Activated T-helper 17 cell treated with anti-CD3 and anti-CD28 coated beads, Interleukin-2, amount 50 U/mL, for 72 hours (primary cell): Measurements from ENCODE around the gene ADAM21. TPM values are rescaled to one million over a fixed set of nuclear protein-coding genes. Genes with fewer than 3 reads are reported as not detected.
"Not testable (repeated sequence)": the region's sequence is repeated elsewhere in the genome, so short reads cannot be mapped to it uniquely, and the experiment has no call there.

Source experiments
- ATAC-seq: fragments of 150-1000 bp; cut with Tn5 transposase; replicated peaks from 2 replicates; pipeline ENCODE4 v1.10.0; 2021; ENCODE audit warnings: mild to moderate bottlenecking, moderate library complexity
- H3K27ac Mint-ChIP-seq: one replicate; pipeline ENCODE4 v1.8.0; 2022; ENCODE audit warnings: mixed read lengths
- H3K27me3 Mint-ChIP-seq: one replicate; pipeline ENCODE4 v1.8.0; 2022; ENCODE audit warnings: mixed read lengths
- H3K36me3 Mint-ChIP-seq: one replicate; pipeline ENCODE4 v1.8.0; 2022; ENCODE audit warnings: low read depth, mild to moderate bottlenecking, mixed read lengths
- H3K4me1 Mint-ChIP-seq: one replicate; pipeline ENCODE4 v1.8.0; 2022; ENCODE audit warnings: mixed read lengths
- H3K4me3 Mint-ChIP-seq: one replicate; pipeline ENCODE4 v1.8.0; 2022; ENCODE audit warnings: mild to moderate bottlenecking, mixed read lengths
- H3K9me3 Mint-ChIP-seq: one replicate; pipeline ENCODE4 v1.8.0; 2022; ENCODE audit warnings: mixed read lengths
- total RNA-seq, 2 donors: library from RNA; stranded (reverse); gene quantifications; one replicate each; pipeline ENCODE4 v1.2.3, GENCODE V29; 2022

ADAM21 gene
- not detected for total RNA-seq

- Mint-ChIP-seq H3K4me3 (no peak within 1 kb of the TSS), H3K36me3 (no peaks in the 10 kb centered on the region), H3K27me3 (no peaks in the 10 kb centered on the region), H3K4me1 (no peaks in the 10 kb centered on the region), H3K9me3 (no peaks in the 10 kb centered on the region), H3K27ac (no peak within 1 kb of the TSS)
- ATAC-seq: no peak
Observed at GRCh38 chr14:70451874-70452273, at the start of gene ADAM21. TSS of gene ADAM21 (plus strand) at chr14:70452174. CDS start at chr14:70457500, 5,326 bp downstream.

DNA sequence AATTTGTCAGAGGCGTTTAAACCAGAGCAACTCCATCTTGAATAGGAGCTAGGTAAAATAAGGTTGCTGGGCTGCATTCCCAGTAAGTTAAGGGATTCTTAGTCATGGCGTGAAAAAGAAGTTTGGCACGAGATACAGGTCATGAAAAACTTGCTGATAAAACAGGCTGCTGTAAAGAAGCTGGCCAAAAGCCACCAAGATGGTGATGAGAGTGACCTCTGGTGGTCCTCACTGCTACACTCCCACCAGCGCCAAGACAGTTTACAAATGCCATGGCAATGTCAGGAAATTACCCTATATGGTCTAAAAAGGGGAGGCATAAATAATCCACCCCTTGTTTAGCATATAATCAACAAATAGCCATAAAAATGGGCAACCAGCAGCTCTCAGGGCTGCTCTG is 48.6 kb upstream of the ADAM21 start:
- not testable (repeated sequence) for H3K4me1 Mint-ChIP-seq, ATAC-seq, H3K9me3 Mint-ChIP-seq, H3K27ac Mint-ChIP-seq, H3K27me3 Mint-ChIP-seq, H3K4me3 Mint-ChIP-seq
- peaks cover 15% of the 10 kb centered on the region for H3K36me3 Mint-ChIP-seq

DNA sequence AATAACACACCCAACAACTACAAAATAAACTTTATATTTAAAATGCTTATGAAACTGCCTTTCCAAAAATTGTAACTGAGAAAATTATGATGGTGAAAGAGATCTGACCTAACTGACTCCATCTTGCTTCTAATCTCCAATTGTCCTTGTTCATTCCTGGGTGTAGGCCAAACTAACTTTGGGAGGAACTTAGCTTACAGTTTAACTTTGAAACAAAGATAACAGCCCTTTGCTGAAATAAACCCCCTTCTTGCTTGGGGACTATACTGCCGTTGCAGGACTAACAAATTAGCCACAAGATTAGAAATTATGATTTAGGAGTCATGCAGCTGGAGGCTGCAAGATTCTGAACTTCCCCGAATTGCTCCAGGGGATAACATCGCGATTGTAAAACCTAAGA is 45.8 kb upstream of the ADAM21 start:
- peaks cover 21% of the 10 kb centered on the region for H3K36me3 Mint-ChIP-seq
- ATAC-seq, H3K9me3 Mint-ChIP-seq, H3K4me3 Mint-ChIP-seq, H3K27me3 Mint-ChIP-seq, H3K27ac Mint-ChIP-seq, H3K4me1 Mint-ChIP-seq: not testable (repeated sequence)

- Mint-ChIP-seq H3K27ac (no peak overlapping the region), H3K4me1 (peaks cover 6% of the 10 kb centered on the region), H3K36me3 (peaks cover 21% of the 10 kb centered on the region), H3K9me3 (no peaks in the 10 kb centered on the region), H3K27me3 (no peaks in the 10 kb centered on the region), H3K4me3 (no peak overlapping the region)
- ATAC-seq: no peak
Observed at GRCh38 chr14:70407621-70408020, 44.4 kb upstream of the ADAM21 start.

DNA sequence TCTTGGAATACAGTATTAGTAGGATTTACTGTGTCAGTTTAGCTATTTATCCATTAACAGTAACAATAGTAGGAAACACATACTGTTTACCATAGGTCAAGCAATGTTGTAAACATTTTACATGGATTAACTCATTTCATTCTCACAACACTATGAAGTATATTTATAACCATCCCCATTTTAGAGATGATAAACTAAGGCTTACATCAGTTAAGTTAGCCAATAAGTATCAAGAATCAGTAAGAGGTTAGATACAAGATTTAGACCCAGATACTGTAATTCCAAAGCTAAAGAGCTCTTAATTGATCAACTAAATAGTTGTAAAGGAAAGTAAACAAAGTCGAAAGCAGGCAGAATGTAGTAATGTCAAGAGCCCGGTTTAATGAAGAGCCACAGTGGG is 36.2 kb upstream of the ADAM21 start:
- H3K27me3 Mint-ChIP-seq: no peaks in the 10 kb centered on the region
- H3K4me3 Mint-ChIP-seq: peak overlapping the region; percentile 83
- no peaks in the 10 kb centered on the region for H3K36me3 Mint-ChIP-seq
- no peak for ATAC-seq
- peak overlapping the region; percentile 80 for H3K27ac Mint-ChIP-seq
- no peaks in the 10 kb centered on the region for H3K9me3 Mint-ChIP-seq
- peaks cover 14% of the 10 kb centered on the region for H3K4me1 Mint-ChIP-seq

DNA sequence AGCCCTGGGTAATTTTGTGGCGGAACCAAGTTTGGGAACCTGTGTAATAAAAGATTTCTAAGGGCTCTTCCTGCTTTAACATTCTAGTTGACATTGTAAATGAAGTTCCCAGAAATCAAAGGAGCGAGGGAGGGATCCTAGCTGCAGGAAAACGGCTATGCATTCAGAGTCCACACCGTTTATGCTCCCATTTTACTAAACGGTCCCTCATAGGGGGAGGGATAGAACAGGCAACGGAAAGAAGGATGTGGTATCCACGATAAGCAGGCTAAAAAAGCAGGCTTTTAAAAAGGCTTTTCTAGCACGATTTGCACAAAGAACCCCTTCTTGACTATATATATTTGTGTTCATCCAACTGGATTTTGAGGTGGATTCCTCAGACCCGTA is 35.6 kb upstream of the ADAM21 start:
- peak; percentile 34 for ATAC-seq
- Mint-ChIP-seq H3K27me3 (no peaks in the 10 kb centered on the region), H3K4me3 (peak overlapping the region; percentile 83), H3K27ac (peak overlapping the region; percentile 80), H3K9me3 (no peaks in the 10 kb centered on the region), H3K4me1 (peaks cover 14% of the 10 kb centered on the region), H3K36me3 (no peaks in the 10 kb centered on the region)

- Mint-ChIP-seq H3K4me1 (peaks cover 9% of the 10 kb centered on the region), H3K27me3 (peaks cover 3% of the 10 kb centered on the region), H3K9me3 (no peaks in the 10 kb centered on the region), H3K4me3 (peak within 1 kb of the TSS; percentile 83), H3K36me3 (no peaks in the 10 kb centered on the region), H3K27ac (peak within 1 kb of the TSS; percentile 80)
- ATAC-seq: peak; percentile 81
Observed at GRCh38 chr14:70416725-70417349, 35.1 kb upstream of the ADAM21 start, which contains the start of gene SYNJ2BP. TSS of gene SYNJ2BP (minus strand) at chr14:70417090. CDS start at chr14:70416963, 127 bp downstream.

GRCh38 chr14:70419270-70419931 is 32.6 kb upstream of the ADAM21 start:
- not testable (repeated sequence) for H3K27me3 Mint-ChIP-seq, H3K4me1 Mint-ChIP-seq, H3K4me3 Mint-ChIP-seq, H3K9me3 Mint-ChIP-seq, ATAC-seq, H3K27ac Mint-ChIP-seq, H3K36me3 Mint-ChIP-seq

- H3K4me3 Mint-ChIP-seq: no peak overlapping the region
- H3K27ac Mint-ChIP-seq: no peak overlapping the region
- H3K36me3 Mint-ChIP-seq: no peaks in the 10 kb centered on the region
- no peaks in the 10 kb centered on the region for H3K4me1 Mint-ChIP-seq
- peaks cover 6% of the 10 kb centered on the region for H3K27me3 Mint-ChIP-seq
- no peak for ATAC-seq
- H3K9me3 Mint-ChIP-seq: no peaks in the 10 kb centered on the region
Observed at GRCh38 chr14:70422538-70422937, 29.4 kb upstream of the ADAM21 start.

DNA sequence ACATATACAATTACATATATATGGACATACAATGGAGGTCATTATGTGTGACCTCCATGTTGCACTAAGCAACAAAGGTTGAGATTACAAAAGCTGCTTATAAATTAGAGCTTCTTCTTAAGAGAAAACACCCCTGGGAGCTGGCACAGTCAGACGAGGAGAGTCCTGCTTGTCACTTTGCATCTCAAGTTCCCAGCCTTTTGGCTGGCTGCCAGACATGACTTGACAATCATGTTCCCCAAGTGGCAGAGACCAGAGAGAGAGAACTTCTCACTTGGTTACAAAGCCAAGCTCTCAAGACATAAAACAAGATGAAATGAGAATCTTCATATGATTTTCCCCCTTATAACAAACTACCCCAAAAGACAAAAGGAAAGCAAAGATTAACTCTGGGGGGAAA is 26.6 kb upstream of the ADAM21 start:
- Mint-ChIP-seq H3K27ac (no peak overlapping the region), H3K9me3 (no peaks in the 10 kb centered on the region), H3K4me3 (no peak overlapping the region), H3K27me3 (peaks cover 6% of the 10 kb centered on the region), H3K4me1 (no peaks in the 10 kb centered on the region), H3K36me3 (no peaks in the 10 kb centered on the region)
- ATAC-seq: no peak

GRCh38 chr14:70426555-70426954 is 25.4 kb upstream of the ADAM21 start:
- H3K4me1 Mint-ChIP-seq, H3K36me3 Mint-ChIP-seq, ATAC-seq, H3K27ac Mint-ChIP-seq, H3K27me3 Mint-ChIP-seq, H3K9me3 Mint-ChIP-seq, H3K4me3 Mint-ChIP-seq: not testable (repeated sequence)

- H3K27me3 Mint-ChIP-seq: peaks cover 20% of the 10 kb centered on the region
- H3K27ac Mint-ChIP-seq: no peak overlapping the region
- no peaks in the 10 kb centered on the region for H3K36me3 Mint-ChIP-seq
- H3K9me3 Mint-ChIP-seq: peaks cover 28% of the 10 kb centered on the region
- H3K4me3 Mint-ChIP-seq: no peak overlapping the region
- no peak for ATAC-seq
- no peaks in the 10 kb centered on the region for H3K4me1 Mint-ChIP-seq
Observed at GRCh38 chr14:70436867-70437266, 15.1 kb upstream of the ADAM21 start.

DNA sequence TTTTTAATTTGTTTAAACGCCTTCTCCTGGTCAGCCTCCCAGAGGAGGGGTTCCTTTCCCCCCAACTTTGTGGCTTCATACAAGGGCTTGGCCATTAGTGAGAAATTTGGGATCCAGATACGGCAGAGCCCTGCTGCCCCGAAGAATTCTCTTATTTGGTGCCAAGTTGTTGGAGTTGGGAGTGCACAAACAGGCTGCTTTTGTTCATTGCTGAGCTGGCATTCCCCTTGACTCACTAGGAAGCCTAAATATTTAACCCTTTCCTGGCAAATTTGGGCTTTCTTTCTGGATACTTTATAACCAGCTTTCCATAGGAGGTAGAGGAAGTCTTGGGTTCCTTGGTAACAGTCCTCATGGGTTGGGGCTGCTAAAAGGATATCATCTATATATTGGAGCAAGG is 10.3 kb upstream of the ADAM21 start:
- Mint-ChIP-seq H3K4me3 (no peak overlapping the region), H3K27me3 (peaks cover 10% of the 10 kb centered on the region), H3K27ac (no peak overlapping the region), H3K4me1 (no peaks in the 10 kb centered on the region), H3K36me3 (no peaks in the 10 kb centered on the region), H3K9me3 (peaks cover 25% of the 10 kb centered on the region)
- no peak for ATAC-seq

- peaks cover 7% of the 10 kb centered on the region for H3K27me3 Mint-ChIP-seq
- no peak for ATAC-seq
- H3K27ac Mint-ChIP-seq: no peak overlapping the region
- no peak overlapping the region for H3K4me3 Mint-ChIP-seq
- peaks cover 22% of the 10 kb centered on the region for H3K9me3 Mint-ChIP-seq
- H3K36me3 Mint-ChIP-seq: no peaks in the 10 kb centered on the region
- no peaks in the 10 kb centered on the region for H3K4me1 Mint-ChIP-seq
Observed at GRCh38 chr14:70442750-70443149, 9.2 kb upstream of the ADAM21 start.

DNA sequence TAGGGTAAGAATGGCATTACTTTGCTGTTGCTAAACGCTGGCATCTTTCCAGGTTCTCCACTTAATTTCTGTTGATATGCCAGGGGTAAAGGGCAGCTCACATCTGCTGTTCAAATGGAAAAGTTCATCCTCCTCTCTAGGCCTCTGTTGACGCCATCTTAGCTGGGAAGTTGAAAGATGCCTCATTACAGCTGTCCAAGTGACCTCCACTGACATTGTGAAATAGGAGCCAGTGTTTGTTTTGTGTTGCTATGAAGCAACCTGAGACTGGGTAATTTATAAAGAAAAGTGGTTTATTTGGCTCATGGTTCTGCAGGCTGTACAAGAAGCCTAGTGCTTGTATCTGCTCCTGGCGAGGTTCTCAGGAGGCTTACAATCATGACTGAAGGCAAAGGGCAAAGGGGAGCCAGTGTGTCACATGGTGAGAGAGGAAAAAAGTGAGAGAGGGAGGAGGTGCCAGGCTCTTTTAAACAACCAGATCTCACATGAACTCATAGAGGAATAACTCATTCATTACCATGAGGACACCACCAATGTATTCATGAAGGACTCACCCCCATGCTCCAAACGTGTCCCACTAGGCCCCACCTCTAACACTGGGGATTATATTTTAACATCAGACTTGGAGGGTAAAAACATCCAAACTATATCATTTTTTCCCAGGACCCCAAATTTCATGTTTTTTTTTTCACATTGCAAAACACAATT is 3.2 kb upstream of the ADAM21 start:
- ATAC-seq: no peak
- peaks cover 8% of the 10 kb centered on the region for H3K9me3 Mint-ChIP-seq
- H3K27me3 Mint-ChIP-seq: no peaks in the 10 kb centered on the region
- no peaks in the 10 kb centered on the region for H3K36me3 Mint-ChIP-seq
- H3K4me3 Mint-ChIP-seq: no peak overlapping the region
- no peak overlapping the region for H3K27ac Mint-ChIP-seq
- no peaks in the 10 kb centered on the region for H3K4me1 Mint-ChIP-seq
